Activated CD4-positive, alpha-beta T cell treated with anti-CD3 and anti-CD28 coated beads, Interleukin-2, Interleukin-4, amounts not matched to agents 100 ng/mL and 50 ng/mL, durations not matched to agents 16 hours and 8 hours (primary cell): ENCODE data around the gene H3-3A.

ENCODE experiments used
- DNase-seq: peaks from one replicate; pipeline ENCODE4 v3.0.0-alpha.2; 2020; ENCODE audit warnings: low spot score

H3-3A gene

GRCh38 chr1:226062558-226063223 lies at the start of gene H3-3A:
Gene H3-3A (plus strand): TSS chr1:226062716. CDS start chr1:226064352, 1,636 bp downstream.
- peak; percentile 97 for DNase-seq

- no peak for DNase-seq
These were observed 45.4 kb upstream of the H3-3A start for GRCh38 chr1:226017070-226017469.

DNA sequence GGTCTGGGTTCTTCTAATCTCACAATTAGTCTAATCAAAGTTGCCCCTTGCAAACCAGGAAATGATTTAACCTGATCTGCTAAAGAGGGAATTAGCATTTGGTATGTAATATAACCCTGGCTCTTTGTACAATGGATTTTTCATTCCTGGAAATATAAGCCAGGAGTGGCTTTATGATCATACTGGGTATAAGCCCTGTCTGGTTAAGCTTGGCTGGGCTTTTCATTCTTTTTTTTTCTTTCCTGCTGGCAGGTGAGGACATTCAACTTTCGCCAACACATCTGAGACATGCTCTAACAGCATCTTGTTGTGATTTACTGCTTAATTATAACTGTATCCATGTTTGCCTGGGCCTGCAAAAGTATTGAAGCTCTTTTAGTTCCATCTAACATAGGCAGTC lies 42.9 kb upstream of the H3-3A start:
- DNase-seq: no peak

DNA sequence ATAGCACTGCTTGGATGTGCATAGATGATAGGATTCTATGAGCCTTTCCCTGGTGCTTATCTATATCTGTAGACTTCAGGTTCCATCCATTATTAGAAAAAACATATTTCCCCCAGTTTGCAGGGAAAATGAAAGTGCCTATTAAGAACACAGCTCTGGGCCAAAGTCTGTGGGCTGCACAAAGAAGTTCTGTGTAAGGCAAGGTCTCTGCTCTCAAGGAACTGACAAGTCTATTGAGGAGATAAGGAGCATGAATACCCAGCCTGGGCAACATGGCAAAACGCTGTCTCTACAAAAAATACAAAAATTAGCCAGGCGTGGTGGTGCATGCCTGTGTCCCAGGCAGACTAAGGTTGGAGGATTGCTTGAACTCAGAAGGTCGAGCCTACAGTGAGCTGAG lies 41.1 kb upstream of the H3-3A start:
- no peak for DNase-seq

DNA sequence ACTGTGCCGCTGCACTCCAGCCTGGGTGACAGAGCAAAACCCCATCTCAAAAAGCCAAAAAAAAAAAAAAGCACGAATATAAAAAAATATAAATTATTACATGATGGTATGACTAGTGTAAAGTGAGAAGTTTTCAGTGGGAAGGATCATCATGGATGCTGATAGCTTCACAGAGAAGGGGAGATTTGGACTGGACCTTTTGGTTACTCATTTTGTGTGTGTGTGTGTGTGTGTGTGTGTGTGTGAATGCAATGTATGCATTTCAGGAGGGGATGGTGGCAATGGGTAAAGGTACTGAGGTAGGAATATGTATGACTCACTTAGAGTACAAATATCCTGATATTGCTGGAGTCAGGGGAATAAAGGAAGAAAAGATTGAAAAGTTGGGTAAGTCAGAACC lies 40.7 kb upstream of the H3-3A start:
- no peak for DNase-seq

- DNase-seq: no peak
These were observed 38.8 kb upstream of the H3-3A start for GRCh38 chr1:226023735-226024134.

DNA sequence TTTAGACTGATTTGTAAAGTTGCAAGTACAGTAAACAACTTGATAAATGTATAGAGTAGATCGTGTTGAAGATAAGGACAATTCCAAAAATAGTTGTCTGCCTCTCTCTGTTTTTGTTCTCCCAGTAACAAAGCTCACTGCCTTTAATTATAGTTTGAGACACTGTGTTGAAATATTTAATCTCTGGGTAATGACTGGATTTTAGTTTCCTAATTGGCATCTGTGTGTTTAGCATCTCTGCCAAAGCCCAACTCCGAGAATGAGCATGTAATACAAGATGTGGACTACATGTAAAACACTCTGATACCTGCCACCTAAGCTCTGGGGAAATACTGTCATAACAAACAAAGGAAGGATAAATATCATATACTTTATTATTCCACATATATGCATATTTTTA lies 35.7 kb upstream of the H3-3A start:
- DNase-seq: no peak

DNA sequence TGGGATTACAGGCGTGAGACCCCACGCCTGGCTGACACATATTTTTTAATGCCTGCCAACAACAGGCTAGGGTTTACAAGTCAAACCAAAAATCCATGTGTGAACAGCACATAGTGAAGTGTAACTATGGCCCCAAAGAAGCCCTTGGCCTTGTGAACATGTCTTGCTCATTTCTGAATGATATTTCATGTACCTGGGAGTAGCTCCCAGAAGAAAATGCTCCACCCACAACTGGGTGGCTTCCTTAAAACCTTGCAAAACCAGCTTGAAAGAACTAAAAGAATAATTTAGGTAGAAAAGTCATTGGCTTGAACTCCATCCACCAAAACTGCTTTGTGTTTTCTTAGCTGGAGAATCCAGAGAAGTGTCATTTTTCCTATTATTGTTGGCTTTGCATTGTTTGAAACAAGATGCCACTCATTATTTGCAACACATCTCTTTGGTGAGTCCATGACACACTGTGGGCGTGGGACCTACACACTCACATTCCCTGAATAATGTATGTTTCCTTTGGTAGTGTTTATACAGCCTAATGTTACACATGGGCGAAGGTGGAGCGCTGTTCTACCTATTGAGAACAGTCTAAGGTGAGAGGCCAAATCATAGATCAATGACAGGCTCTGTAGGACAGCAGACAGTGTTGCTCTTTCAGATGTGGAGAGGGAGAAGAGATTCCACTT lies 34.8 kb upstream of the H3-3A start:
- no peak for DNase-seq

DNA sequence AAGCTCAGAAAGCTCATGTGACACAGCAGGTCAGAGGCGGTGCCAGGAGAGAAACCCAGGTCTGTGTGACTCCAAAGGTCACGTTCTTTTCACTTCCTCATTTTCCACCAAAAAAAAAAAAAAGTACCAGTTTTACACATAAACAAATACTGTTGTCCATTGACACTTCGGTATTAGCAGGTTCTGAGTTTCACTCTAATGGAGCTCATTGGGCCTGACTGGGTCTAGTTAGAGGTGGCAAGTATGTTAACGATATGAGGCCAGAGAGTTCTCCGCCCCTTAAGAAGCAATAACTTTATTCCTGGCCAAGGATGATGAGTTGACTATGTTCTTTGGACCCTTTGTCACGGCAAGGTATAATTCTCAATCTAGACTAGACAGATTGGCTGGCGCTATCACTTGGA lies 33.4 kb upstream of the H3-3A start:
- DNase-seq: no peak

GRCh38 chr1:226029568-226030225 lies 32.8 kb upstream of the H3-3A start:
- no peak for DNase-seq

DNA sequence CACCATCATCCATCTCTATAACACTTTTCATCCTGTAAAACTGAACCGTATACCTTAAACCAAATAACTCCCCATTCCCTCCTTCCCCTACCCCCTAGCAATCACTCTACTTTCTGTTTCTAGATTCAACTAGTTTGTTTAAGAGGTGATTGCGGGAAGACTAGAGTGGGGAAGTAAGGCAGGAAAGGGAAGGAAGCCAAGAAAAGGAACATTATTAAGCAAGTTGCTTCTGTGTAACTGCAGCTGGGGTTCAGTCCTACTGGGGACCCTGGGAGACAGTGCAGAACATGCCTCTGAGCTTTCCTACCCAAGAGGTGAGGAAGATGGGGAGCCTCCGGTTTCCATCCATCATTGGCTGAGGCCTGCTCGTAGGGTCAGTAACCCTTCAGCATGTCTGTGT lies 28.9 kb upstream of the H3-3A start:
- DNase-seq: no peak

DNA sequence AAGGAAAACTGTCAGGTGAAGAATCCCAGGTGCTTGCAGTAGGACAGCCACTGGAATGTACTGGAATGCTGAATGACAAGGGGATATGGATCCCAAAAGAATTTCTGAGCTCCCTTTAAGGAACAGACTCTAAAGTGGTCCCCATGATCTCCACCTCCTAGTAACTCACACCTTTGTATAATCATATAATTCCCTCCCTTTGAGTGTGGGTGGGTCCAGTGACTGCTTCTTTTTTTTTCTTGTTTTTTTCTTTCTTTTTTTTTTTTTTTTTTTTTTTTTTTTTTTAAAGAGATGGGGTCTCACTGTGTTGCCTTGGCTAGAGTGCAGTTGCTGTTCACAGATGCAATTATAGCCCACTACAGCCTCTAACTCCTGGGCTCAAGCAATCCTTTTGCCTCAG lies 28.5 kb upstream of the H3-3A start:
- DNase-seq: no peak

- no peak for DNase-seq
These were observed 28.0 kb upstream of the H3-3A start for GRCh38 chr1:226034482-226034881.

DNA sequence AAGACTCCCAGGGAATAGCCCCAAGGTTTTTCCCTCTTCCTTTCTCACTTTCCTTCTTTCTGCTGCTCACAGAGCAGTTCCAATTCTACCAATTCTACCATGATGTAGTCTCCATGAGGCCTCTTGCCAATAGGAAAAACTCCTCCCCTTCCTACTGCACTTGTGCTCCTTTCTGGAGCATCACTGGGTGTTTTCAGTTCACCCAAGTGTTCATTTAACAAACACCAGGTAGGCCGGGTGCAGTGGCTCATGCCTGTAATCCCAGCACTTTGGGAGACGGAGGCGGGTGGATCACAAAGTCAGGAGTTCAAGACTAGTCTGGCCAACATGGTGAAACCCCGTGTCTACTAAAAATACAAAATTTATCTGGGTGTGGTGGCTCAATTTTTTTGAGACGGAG lies 26.6 kb upstream of the H3-3A start:
- no peak for DNase-seq

DNA sequence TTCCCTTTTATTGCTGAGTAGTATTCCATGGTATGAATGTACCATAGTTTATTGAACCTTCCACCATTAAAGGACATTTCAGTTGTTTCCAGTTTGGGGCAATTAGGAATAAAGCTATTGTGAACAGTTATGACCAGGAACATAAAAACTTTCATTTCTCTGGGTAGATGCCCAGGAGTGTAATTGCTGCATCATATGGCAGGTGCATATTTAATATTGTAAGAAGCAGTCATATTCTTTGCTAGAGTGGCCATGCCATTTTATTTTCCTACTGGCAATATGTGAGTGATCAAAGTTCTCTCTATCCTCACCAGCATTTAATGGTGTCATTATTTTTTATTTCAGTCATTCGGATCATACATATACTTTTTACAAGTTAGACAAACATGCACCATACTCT lies 23.9 kb upstream of the H3-3A start:
- no peak for DNase-seq

GRCh38 chr1:226041419-226041818 lies 21.1 kb upstream of the H3-3A start:
- no peak for DNase-seq

GRCh38 chr1:226044514-226045101 lies 17.9 kb upstream of the H3-3A start:
- DNase-seq: no peak

GRCh38 chr1:226046240-226046639 lies 16.3 kb upstream of the H3-3A start:
- DNase-seq: no peak

DNA sequence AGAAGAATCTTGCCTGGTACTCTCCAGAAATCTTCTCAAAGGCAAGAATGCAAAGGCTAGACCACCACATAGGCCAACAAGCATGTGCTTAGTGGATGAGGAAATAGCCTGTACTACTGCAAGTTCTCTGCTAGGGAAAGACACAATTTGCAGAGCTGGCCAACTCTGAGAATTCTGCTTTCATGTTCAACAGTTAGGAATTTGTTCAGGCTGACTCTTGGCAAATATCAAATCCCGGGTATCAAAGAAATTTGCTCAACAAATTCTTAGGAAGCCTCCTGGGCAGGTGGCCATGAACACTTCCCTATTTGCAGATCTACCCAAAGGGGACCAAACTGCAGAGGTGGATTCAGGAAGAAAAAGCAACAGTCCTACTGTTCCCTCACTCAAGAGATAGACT lies 15.0 kb upstream of the H3-3A start:
- no peak for DNase-seq

DNA sequence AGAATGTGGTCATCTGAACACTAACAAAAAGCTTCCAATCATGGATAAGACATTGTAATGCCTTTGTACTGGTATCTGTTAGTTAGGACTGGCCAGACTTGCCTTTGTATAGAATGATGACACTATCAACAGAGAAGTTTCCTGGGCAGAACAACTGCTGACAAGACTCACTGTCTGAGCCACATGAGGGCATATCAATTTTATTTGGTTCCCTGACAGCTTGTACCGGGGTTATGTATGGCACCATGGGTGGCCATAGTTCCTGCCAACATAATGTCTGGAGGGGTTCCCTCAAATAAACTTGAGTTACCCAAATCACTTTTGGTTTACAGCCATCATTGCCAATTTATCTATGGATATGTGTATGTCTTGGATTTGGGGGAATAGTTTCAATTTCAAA lies 13.6 kb upstream of the H3-3A start:
- no peak for DNase-seq

DNA sequence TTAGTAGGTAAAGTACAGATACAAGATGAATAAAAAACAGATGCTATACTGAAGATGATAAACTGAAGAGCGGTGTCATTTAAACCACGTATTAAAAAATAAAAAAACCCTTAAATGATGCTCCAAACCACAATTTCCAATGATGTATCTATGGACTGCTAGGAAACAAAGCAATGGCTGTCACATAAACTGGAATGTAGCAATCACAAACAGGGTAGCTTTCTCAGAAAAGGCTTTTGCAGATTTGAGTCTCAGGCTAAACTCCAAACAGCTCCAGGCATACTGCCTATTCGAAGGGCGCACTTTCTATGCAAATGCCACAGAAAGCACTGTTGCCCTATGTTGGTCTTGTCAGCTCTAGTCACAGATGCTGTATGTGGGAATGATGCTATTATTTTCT lies 12.4 kb upstream of the H3-3A start:
- DNase-seq: no peak

GRCh38 chr1:226051365-226051764 lies 11.2 kb upstream of the H3-3A start:
- DNase-seq: no peak

DNA sequence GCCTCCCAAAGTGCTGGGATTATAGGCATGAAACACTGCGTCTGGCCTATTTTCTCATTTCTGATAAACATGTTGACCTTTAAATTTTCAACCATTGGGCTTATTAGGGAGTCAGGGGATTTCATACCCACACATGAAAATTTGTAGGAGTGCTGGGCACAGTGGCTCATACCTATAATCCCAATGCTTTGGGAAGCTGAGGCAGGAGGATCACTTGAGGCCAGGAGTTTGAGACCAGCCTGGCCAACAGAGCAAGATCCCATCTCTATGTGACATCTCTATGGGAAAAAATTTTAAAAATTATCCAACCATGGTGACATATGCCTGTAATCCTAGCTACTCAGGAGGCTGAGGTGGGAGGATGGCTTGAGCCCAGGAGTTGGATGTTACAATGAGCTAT lies 10.5 kb upstream of the H3-3A start:
- no peak for DNase-seq
